HG03565 (cell line): ENCODE measurements around the gene BUD23.
A peak's percentile ranks its signal among the peaks of the same experiment; 100 is the strongest.
"Not testable (repeated sequence)": the region's sequence is repeated elsewhere in the genome, so short reads cannot be mapped to it uniquely, and the experiment has no call there.

Source experiments
- ATAC-seq: cut with Tn5 transposase; IDR thresholded peaks from one replicate; pipeline ENCODE4 v1.9.1; 2021; ENCODE audit warnings: mild to moderate bottlenecking, moderate library complexity; ENCODE audit not compliant: unreplicated experiment

The BUD23 gene

GRCh38 chr7:73683056-73683787, at the start of gene BUD23, which contains the start of gene DNAJC30:
Gene BUD23, plus strand, starts transcription at chr7:73683597. Its CDS starts 29 bp downstream, at chr7:73683626.
Gene DNAJC30, minus strand, starts transcription at chr7:73683453. Its CDS starts 30 bp downstream, at chr7:73683423.
- ATAC-seq, result peak; percentile 74

GRCh38 chr7:73633844-73634243, 49.6 kb upstream of the BUD23 start:
- no peak for ATAC-seq

- ATAC-seq, result no peak
These were observed 47.8 kb upstream of the BUD23 start for GRCh38 chr7:73635428-73636200.

GRCh38 chr7:73638911-73639310, 44.5 kb upstream of the BUD23 start:
- ATAC-seq, result no peak

- ATAC-seq, result no peak
These were observed 40.6 kb upstream of the BUD23 start for GRCh38 chr7:73642834-73643233.

GRCh38 chr7:73644688-73645286, 38.6 kb upstream of the BUD23 start:
- no peak for ATAC-seq

GRCh38 chr7:73645643-73646174, 37.7 kb upstream of the BUD23 start:
- ATAC-seq, result no peak

GRCh38 chr7:73646785-73647724, 36.3 kb upstream of the BUD23 start:
- ATAC-seq, result no peak

- no peak for ATAC-seq
These were observed 35.4 kb upstream of the BUD23 start for GRCh38 chr7:73647725-73648592.

- ATAC-seq, result no peak
These were observed 34.6 kb upstream of the BUD23 start for GRCh38 chr7:73648593-73649332.

- no peak for ATAC-seq
These were observed 33.8 kb upstream of the BUD23 start for GRCh38 chr7:73649576-73649975.

- ATAC-seq, result no peak
These were observed 32.9 kb upstream of the BUD23 start for GRCh38 chr7:73650524-73650923.

GRCh38 chr7:73652541-73652949, 30.9 kb upstream of the BUD23 start:
- ATAC-seq, result no peak

GRCh38 chr7:73655309-73655708, 28.1 kb upstream of the BUD23 start:
- ATAC-seq, result not testable (repeated sequence)

GRCh38 chr7:73659983-73660382, 23.4 kb upstream of the BUD23 start:
- no peak for ATAC-seq

- ATAC-seq, result not testable (repeated sequence)
These were observed 22.8 kb upstream of the BUD23 start for GRCh38 chr7:73660594-73660993.

- ATAC-seq, result no peak
These were observed 20.4 kb upstream of the BUD23 start for GRCh38 chr7:73663033-73663432.

GRCh38 chr7:73667344-73668102, 15.9 kb upstream of the BUD23 start, which contains the start of gene VPS37D:
Gene VPS37D, plus strand, starts transcription at chr7:73667831. Its CDS starts 128 bp downstream, at chr7:73667959.
- ATAC-seq, result peak; percentile 65
